ENCODE data around the gene TUBA8.
"Not testable (repeated sequence)": the region's sequence is repeated elsewhere in the genome, so short reads cannot be mapped to it uniquely, and the experiment has no call there.

The TUBA8 gene

DNA sequence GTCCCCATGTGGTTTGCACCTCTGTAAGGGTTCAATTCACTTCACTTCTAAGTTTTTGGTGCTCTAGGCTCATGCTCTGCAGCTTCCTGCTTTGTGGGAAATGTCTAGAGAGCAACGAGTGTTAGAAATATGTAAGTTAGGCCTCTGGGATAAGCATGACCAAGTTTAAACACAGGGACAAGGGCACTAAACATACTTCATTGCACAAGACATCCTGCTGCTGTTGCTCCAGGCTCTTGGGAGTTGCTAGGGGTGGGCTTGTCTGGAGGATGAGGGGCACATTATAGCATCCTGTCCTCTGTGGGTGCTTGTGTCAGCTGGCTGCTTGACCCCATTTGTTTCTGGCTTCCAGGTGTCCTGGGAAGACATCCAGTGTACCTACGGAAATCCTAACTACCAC is 62.8 kb downstream of the TUBA8 start:
- DNase-seq (ENCODE audit: low spot score): not testable (repeated sequence)
